NCI-H748 treated with DMSO at 0.1 percent for 48 hours (cell line): ENCODE measurements around the gene VPS54.
"Not testable (repeated sequence)": the region's sequence is repeated elsewhere in the genome, so short reads cannot be mapped to it uniquely, and the experiment has no call there.

Source experiments
- DNase-seq: peaks from one replicate; lab custom pipeline; 2025; lab: John Stamatoyannopoulos, UW

VPS54 gene

GRCh38 chr2:64023485-64024258 is 4.4 kb upstream of the VPS54 start:
- DNase-seq, result no peak

GRCh38 chr2:64021578-64021977 is 2.4 kb upstream of the VPS54 start:
- DNase-seq, result no peak

GRCh38 chr2:64019975-64020528 is 824 bp upstream of the VPS54 start:
- no peak for DNase-seq

GRCh38 chr2:64018701-64019082 is 536 bp downstream of the VPS54 start:
- no peak for DNase-seq

- DNase-seq, result peak; percentile 23
Observed at GRCh38 chr2:64017811-64018700, 1.2 kb downstream of the VPS54 start.

GRCh38 chr2:64015898-64016297 is 3.3 kb downstream of the VPS54 start:
- no peak for DNase-seq

GRCh38 chr2:64015391-64015790 is 3.8 kb downstream of the VPS54 start:
- DNase-seq, result no peak

GRCh38 chr2:64014628-64015027 is 4.6 kb downstream of the VPS54 start:
- no peak for DNase-seq

- DNase-seq, result no peak
Observed at GRCh38 chr2:64013053-64013452, 6.2 kb downstream of the VPS54 start.

GRCh38 chr2:64012115-64012514 is 7.1 kb downstream of the VPS54 start:
- no peak for DNase-seq

- no peak for DNase-seq
Observed at GRCh38 chr2:64008434-64009009, 10.7 kb downstream of the VPS54 start.

- DNase-seq, result no peak
Observed at GRCh38 chr2:64007924-64008323, 11.3 kb downstream of the VPS54 start.

GRCh38 chr2:64005707-64006356 is 13.4 kb downstream of the VPS54 start:
- no peak for DNase-seq

GRCh38 chr2:64003239-64003638 is 16.0 kb downstream of the VPS54 start:
- DNase-seq, result no peak

GRCh38 chr2:64001382-64002101 is 17.7 kb downstream of the VPS54 start:
- DNase-seq, result no peak

GRCh38 chr2:64000630-64001381 is 18.4 kb downstream of the VPS54 start:
- no peak for DNase-seq

- no peak for DNase-seq
Observed at GRCh38 chr2:63999049-63999448, 20.2 kb downstream of the VPS54 start.

- DNase-seq, result not testable (repeated sequence)
Observed at GRCh38 chr2:63996582-63997198, 22.5 kb downstream of the VPS54 start.

- not testable (repeated sequence) for DNase-seq
Observed at GRCh38 chr2:63994329-63995070, 24.7 kb downstream of the VPS54 start.
